ENCODE measurements around the gene TSHZ1. TPM values are rescaled to one million over a fixed set of nuclear protein-coding genes. Genes with fewer than 3 reads are reported as not detected.
"Not testable (repeated sequence)": the region's sequence is repeated elsewhere in the genome, so short reads cannot be mapped to it uniquely, and the experiment has no call there.

The TSHZ1 gene
- total RNA-seq, 1 experiment from 2014 or later, result 0.03 TPM

DNA sequence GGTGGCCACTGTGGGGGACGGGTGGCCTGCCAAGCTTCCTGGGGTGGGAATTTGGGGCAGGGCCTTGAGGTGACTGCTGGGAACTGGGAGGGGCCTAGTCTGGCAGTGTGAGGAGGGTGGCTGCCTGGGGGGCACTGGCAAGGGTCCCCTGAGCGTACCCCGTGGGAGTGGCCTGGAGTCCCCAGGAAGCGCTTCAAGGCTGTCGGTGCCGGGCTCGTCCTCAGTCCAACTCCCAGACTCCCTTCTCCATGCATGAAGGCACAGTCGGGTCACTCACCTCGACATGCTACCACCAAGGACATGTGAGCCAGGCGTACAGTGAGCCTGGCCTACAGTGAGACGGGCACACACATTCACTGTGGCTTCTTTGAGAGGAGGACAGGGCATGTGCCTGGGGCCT, 111.6 kb downstream of the TSHZ1 start:
- in situ Hi-C loops (cut with HindIII; ENCODE audit: low sequenced_read_pairs), result no loop called here
- no peak for DNase-seq (ENCODE audit: low spot score)

GRCh38 chr18:75323821-75324585, 113.4 kb downstream of the TSHZ1 start:
- in situ Hi-C loops (cut with HindIII; ENCODE audit: low sequenced_read_pairs), result no loop called here

DNA sequence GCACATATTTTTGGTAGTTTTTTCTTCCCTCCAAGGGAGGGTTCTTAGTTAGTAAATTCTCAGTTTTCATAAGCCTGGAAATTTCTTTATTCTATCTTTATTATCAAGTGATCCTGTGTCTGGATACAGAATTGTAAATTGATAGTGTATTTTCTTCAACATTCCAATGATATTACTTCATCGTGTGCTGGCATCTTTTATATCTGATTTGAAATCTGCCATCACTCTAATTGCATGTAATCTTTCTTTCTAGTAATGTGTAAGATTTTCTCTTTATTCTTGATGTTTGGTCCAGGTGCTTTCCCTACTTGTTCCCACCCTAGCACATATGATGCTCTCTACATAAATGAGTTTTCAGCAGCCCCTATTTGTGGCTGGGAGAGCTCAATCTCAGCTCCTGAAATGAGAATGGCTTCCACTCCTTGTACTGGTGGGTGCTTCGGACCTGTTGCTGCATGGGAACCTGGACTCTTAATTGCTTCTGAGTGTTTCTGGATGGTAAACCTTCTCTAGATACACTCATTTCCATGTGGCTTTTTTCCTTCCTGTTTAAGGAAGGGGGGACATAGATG, 114.2 kb downstream of the TSHZ1 start:
- DNase-seq (ENCODE audit: low spot score), result no peak
- in situ Hi-C loops (cut with HindIII; ENCODE audit: low sequenced_read_pairs), result no loop called here

More at GRCh38 chr18:75323821-75324585, 113.4 kb downstream of the TSHZ1 start:
- DNase-seq (ENCODE audit: low spot score), result no peak

GRCh38 chr18:75329753-75330152, 119.2 kb downstream of the TSHZ1 start:
- DNase-seq (ENCODE audit: low spot score); in situ Hi-C loops (cut with HindIII; ENCODE audit: low sequenced_read_pairs): not testable (repeated sequence)

GRCh38 chr18:75330308-75330707, 119.7 kb downstream of the TSHZ1 start:
- in situ Hi-C loops (cut with HindIII; ENCODE audit: low sequenced_read_pairs), result no loop called here
- no peak for DNase-seq (ENCODE audit: low spot score)

- DNase-seq (ENCODE audit: low spot score), result no peak
- in situ Hi-C loops (cut with HindIII; ENCODE audit: low sequenced_read_pairs), result no loop called here
Observed at GRCh38 chr18:75334869-75335268, 124.3 kb downstream of the TSHZ1 start.

- no peak for DNase-seq (ENCODE audit: low spot score)
- in situ Hi-C loops (cut with HindIII; ENCODE audit: low sequenced_read_pairs), result no loop called here
Observed at GRCh38 chr18:75335511-75335910, 124.9 kb downstream of the TSHZ1 start.

- DNase-seq (ENCODE audit: low spot score), result no peak
- in situ Hi-C loops (cut with HindIII; ENCODE audit: low sequenced_read_pairs), result no loop called here
Observed at GRCh38 chr18:75336767-75337166, 126.2 kb downstream of the TSHZ1 start.

GRCh38 chr18:75337348-75337747, 126.8 kb downstream of the TSHZ1 start:
- no peak for DNase-seq (ENCODE audit: low spot score)
- in situ Hi-C loops (cut with HindIII; ENCODE audit: low sequenced_read_pairs), result no loop called here

DNA sequence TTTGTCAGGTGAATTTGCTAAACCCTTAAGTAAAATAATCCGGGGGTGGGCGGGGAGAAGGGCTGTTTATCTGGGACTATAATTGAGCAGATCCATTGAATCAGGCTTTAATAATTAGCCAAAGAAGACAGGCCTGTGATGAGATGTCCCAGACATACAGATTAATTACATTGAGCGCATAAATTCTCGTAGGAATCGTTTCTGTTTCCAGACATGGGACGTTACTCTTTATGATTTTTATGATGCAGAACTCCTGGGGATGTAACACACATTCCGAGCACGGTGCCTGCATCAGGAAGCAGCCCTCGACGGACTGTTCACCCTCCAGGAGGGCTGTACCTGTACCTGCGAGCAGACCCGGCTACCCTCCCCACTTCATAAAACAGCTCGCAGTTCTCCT, 128.0 kb downstream of the TSHZ1 start:
- no peak for DNase-seq (ENCODE audit: low spot score)
- in situ Hi-C loops (cut with HindIII; ENCODE audit: low sequenced_read_pairs), result no loop called here

Other genes starting within 250 kb of the TSHZ1 start
- 1.2 and 2.0 TPM in 2 replicates for gene PTGR3, start 1.7 kb upstream of the TSHZ1 start, total RNA-seq (2014; rRNA removed; shearing (Covaris generic))
- gene SMIM21, start 216.9 kb downstream of the TSHZ1 start, total RNA-seq (2014; rRNA removed; shearing (Covaris generic)), result 0.06 TPM in 1 of 2 replicates, not detected in the other

Data from G401 (cell line).